Measurements from ENCODE around the gene PPM1E. TPM values are rescaled to one million over a fixed set of nuclear protein-coding genes. Genes with fewer than 3 reads are reported as not detected.

The PPM1E gene
- total RNA-seq, 6 experiments from 2014 or later, result 0.61 to 1.3 (median 0.97) TPM

- Histone ChIP-seq H3K4me1 (no peaks in the 10 kb centered on the region), H3K4me3 (no peak overlapping the region), H3K27me3 (no peaks in the 10 kb centered on the region), H3K36me3 (no peaks in the 10 kb centered on the region), H3K9me3 (no peaks in the 10 kb centered on the region), H3K27ac (no peak overlapping the region)
- 83% methylated on average over 4 of the region's 6 CpGs for WGBS (ENCODE audit: insufficient coverage, low coverage, low lambda C conversion rate, missing lambda C conversion rate)
- intact Hi-C loops (cut with DNase I), result no loop called here
- DNase-seq (no peak), ATAC-seq (no peak)
- TF ChIP-seq CTCF (IDR thresholded peaks at IDR 0.05) (no peak), POLR2A (IDR thresholded peaks at IDR 0.05) (no peak)
Measured at GRCh38 chr17:58865301-58865700, 109.6 kb downstream of the PPM1E start.

DNA sequence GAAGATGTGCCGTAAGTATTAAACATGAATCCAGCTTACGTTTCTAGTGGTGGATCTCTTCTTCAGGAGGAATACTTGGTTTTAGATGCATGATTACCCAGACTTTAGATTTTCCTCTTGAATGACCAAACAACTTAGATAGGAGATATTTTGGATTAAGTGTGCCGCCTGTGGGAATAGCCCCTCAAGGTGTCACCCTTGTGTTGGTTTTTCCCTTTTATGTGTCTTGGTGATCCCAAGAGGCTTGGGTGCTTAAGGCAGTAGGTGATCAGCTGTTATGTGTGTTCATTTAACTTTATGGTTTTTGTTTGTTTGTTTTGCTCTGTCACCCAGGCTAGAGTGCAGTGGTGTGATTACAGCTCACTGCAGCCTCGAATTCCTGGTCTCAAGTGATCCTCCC lies 115.1 kb downstream of the PPM1E start:
- DNase-seq (no peak), ATAC-seq (no peak)
- intact Hi-C loops (cut with DNase I), result no loop called here
- TF ChIP-seq POLR2A (IDR thresholded peaks at IDR 0.05) (no peak), CTCF (IDR thresholded peaks at IDR 0.05) (no peak)
- Histone ChIP-seq H3K27me3 (no peaks in the 10 kb centered on the region), H3K4me1 (no peaks in the 10 kb centered on the region), H3K36me3 (no peaks in the 10 kb centered on the region), H3K27ac (no peak overlapping the region), H3K9me3 (no peaks in the 10 kb centered on the region), H3K4me3 (no peak overlapping the region)
- 85% methylated on average over 4 of the region's 4 CpGs for WGBS (ENCODE audit: insufficient coverage, low coverage, low lambda C conversion rate, missing lambda C conversion rate)

GRCh38 chr17:58873926-58874325 lies 118.3 kb downstream of the PPM1E start:
- no peaks in the 10 kb centered on the region for H3K36me3 ChIP-seq
- H3K27ac ChIP-seq, result no peak overlapping the region
- 62% methylated on average over 5 of the region's 5 CpGs for WGBS (ENCODE audit: insufficient coverage, low coverage, low lambda C conversion rate, missing lambda C conversion rate)
- no peaks in the 10 kb centered on the region for H3K27me3 ChIP-seq
- TF ChIP-seq CTCF (IDR thresholded peaks at IDR 0.05) (no peak), POLR2A (IDR thresholded peaks at IDR 0.05) (no peak)
- ATAC-seq (no peak), DNase-seq (no peak)
- H3K4me1 ChIP-seq, result no peaks in the 10 kb centered on the region
- intact Hi-C loops (cut with DNase I), result no loop called here
- no peaks in the 10 kb centered on the region for H3K9me3 ChIP-seq
- no peak overlapping the region for H3K4me3 ChIP-seq

- no peaks in the 10 kb centered on the region for H3K27me3 ChIP-seq
- TF ChIP-seq CTCF (IDR thresholded peaks at IDR 0.05) (no peak), POLR2A (IDR thresholded peaks at IDR 0.05) (no peak)
Measured at GRCh38 chr17:58875261-58875660, 119.6 kb downstream of the PPM1E start.

GRCh38 chr17:58884161-58884560 lies 128.5 kb downstream of the PPM1E start:
- Histone ChIP-seq H3K4me3 (no peak overlapping the region), H3K27ac (no peak overlapping the region), H3K36me3 (no peaks in the 10 kb centered on the region), H3K4me1 (no peaks in the 10 kb centered on the region), H3K27me3 (no peaks in the 10 kb centered on the region), H3K9me3 (no peaks in the 10 kb centered on the region)
- no peak for TF ChIP-seq POLR2A (IDR thresholded peaks at IDR 0.05)
- no peak for TF ChIP-seq CTCF (IDR thresholded peaks at IDR 0.05)
- ATAC-seq (no peak), DNase-seq (no peak)
- 78% methylated on average over 1 of the region's 1 CpG for WGBS (ENCODE audit: insufficient coverage, low coverage, low lambda C conversion rate, missing lambda C conversion rate)
- intact Hi-C loops (cut with DNase I), result no loop called here

More at GRCh38 chr17:58875261-58875660, 119.6 kb downstream of the PPM1E start:
- intact Hi-C loops (cut with DNase I), result no loop called here
- Histone ChIP-seq H3K4me3 (no peak overlapping the region), H3K27ac (no peak overlapping the region), H3K4me1 (no peaks in the 10 kb centered on the region), H3K9me3 (no peaks in the 10 kb centered on the region), H3K36me3 (no peaks in the 10 kb centered on the region)
- ATAC-seq, result no peak
- DNase-seq, result no peak

All from right lobe of liver (tissue), 6 donors.